Measurements from ENCODE around the gene FAM167B.
A peak's percentile ranks its signal among the peaks of the same experiment; 100 is the strongest.

- peak in 1 of 6 experiments; percentile 7 for TF ChIP-seq CTCF (IDR thresholded peaks at IDR 0.05)
- TF ChIP-seq POLR2AphosphoS5 (IDR thresholded peaks at IDR 0.05): no peak
- TF ChIP-seq EP300 (IDR thresholded peaks at IDR 0.05): no peak
- TF ChIP-seq POLR2A (IDR thresholded peaks at IDR 0.05): no peak
These were observed 42.1 kb upstream of the FAM167B start for GRCh38 chr1:32204943-32205361.
